ENCODE results near the gene LHX4. TPM values are rescaled to one million over a fixed set of nuclear protein-coding genes. Genes with fewer than 3 reads are reported as not detected.

LHX4 gene
- total RNA-seq, 1 donor from 2014 or later = 0.36 TPM

GRCh38 chr1:180244840-180245239 lies 14.8 kb downstream of the LHX4 start:
- FAIRE-seq (no peak), DNase-seq (ENCODE audit: low read depth) (no peak)
- Mint-ChIP-seq H3K27me3 (ENCODE audit: low read depth, unreplicated experiment) (peaks cover 46% of the 10 kb centered on the region), H3K4me3 (ENCODE audit: unreplicated experiment) (no peak overlapping the region), H3K36me3 (ENCODE audit: low read depth, unreplicated experiment) (no peaks in the 10 kb centered on the region), H3K27ac (ENCODE audit: unreplicated experiment) (no peak overlapping the region), H3K9me3 (ENCODE audit: unreplicated experiment) (peaks cover 2% of the 10 kb centered on the region), H3K4me1 (ENCODE audit: low read depth, unreplicated experiment) (peaks cover 4% of the 10 kb centered on the region)
- no peak overlapping the region for H3K4me3 ChIP-seq (ENCODE audit: insufficient read depth, low read depth, low read length)
- H2AFZ ChIP-seq (ENCODE audit: low read depth, low read length) = no peak overlapping the region
- no peak overlapping the region for H3K4me2 ChIP-seq (ENCODE audit: low read length)
- H3K27ac ChIP-seq (ENCODE audit: low read depth, low read length) = no peak overlapping the region
- peaks cover 36% of the 10 kb centered on the region for H3K27me3 ChIP-seq (ENCODE audit: insufficient read depth, low read length)
- no peaks in the 10 kb centered on the region for H3K79me2 ChIP-seq (ENCODE audit: insufficient read depth, low read length)
- peaks cover 3% of the 10 kb centered on the region for H4K20me1 ChIP-seq (ENCODE audit: insufficient read depth, low read length)
- H3K9me3 ChIP-seq (ENCODE audit: insufficient read depth, low read depth, low read length) = no peaks in the 10 kb centered on the region
- H3K4me1 ChIP-seq (ENCODE audit: insufficient read depth, low read length) = no peaks in the 10 kb centered on the region
- H3K9ac ChIP-seq (ENCODE audit: low read length) = no peak overlapping the region
- no peaks in the 10 kb centered on the region for H3K36me3 ChIP-seq (ENCODE audit: insufficient read depth, low read length)
- TF ChIP-seq, protein P1, sequence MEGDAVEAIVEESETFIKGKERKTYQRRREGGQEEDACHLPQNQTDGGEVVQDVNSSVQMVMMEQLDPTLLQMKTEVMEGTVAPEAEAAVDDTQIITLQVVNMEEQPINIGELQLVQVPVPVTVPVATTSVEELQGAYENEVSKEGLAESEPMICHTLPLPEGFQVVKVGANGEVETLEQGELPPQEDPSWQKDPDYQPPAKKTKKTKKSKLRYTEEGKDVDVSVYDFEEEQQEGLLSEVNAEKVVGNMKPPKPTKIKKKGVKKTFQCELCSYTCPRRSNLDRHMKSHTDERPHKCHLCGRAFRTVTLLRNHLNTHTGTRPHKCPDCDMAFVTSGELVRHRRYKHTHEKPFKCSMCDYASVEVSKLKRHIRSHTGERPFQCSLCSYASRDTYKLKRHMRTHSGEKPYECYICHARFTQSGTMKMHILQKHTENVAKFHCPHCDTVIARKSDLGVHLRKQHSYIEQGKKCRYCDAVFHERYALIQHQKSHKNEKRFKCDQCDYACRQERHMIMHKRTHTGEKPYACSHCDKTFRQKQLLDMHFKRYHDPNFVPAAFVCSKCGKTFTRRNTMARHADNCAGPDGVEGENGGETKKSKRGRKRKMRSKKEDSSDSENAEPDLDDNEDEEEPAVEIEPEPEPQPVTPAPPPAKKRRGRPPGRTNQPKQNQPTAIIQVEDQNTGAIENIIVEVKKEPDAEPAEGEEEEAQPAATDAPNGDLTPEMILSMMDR (IDR thresholded peaks at IDR 0.05; ENCODE audit: insufficient read depth, low read depth, low read length) = no peak
- no peak for TF ChIP-seq EZH2 (IDR thresholded peaks at IDR 0.05; ENCODE audit: insufficient read depth, low read length)

GRCh38 chr1:180246579-180246978 lies 16.5 kb downstream of the LHX4 start:
- no peaks in the 10 kb centered on the region for H3K36me3 ChIP-seq (ENCODE audit: insufficient read depth, low read length)
- H3K4me1 ChIP-seq (ENCODE audit: insufficient read depth, low read length) = peaks cover 2% of the 10 kb centered on the region
- no peaks in the 10 kb centered on the region for H3K79me2 ChIP-seq (ENCODE audit: insufficient read depth, low read length)
- H3K4me2 ChIP-seq (ENCODE audit: low read length) = no peak overlapping the region
- H3K9ac ChIP-seq (ENCODE audit: low read length) = no peak overlapping the region
- Mint-ChIP-seq H3K9me3 (ENCODE audit: unreplicated experiment) (peaks cover 2% of the 10 kb centered on the region), H3K4me1 (ENCODE audit: low read depth, unreplicated experiment) (peaks cover 11% of the 10 kb centered on the region), H3K27me3 (ENCODE audit: low read depth, unreplicated experiment) (peaks cover 29% of the 10 kb centered on the region), H3K36me3 (ENCODE audit: low read depth, unreplicated experiment) (no peaks in the 10 kb centered on the region), H3K27ac (ENCODE audit: unreplicated experiment) (no peak overlapping the region), H3K4me3 (ENCODE audit: unreplicated experiment) (no peak overlapping the region)
- DNase-seq (ENCODE audit: low read depth) (no peak), FAIRE-seq (no peak)
- H3K27ac ChIP-seq (ENCODE audit: low read depth, low read length) = no peak overlapping the region
- H3K9me3 ChIP-seq (ENCODE audit: insufficient read depth, low read depth, low read length) = no peaks in the 10 kb centered on the region
- H2AFZ ChIP-seq (ENCODE audit: low read depth, low read length) = no peak overlapping the region
- H4K20me1 ChIP-seq (ENCODE audit: insufficient read depth, low read length) = no peaks in the 10 kb centered on the region
- no peak overlapping the region for H3K4me3 ChIP-seq (ENCODE audit: insufficient read depth, low read depth, low read length)
- TF ChIP-seq, protein P1 (IDR thresholded peaks at IDR 0.05; ENCODE audit: insufficient read depth, low read depth, low read length) = no peak
- TF ChIP-seq EZH2 (IDR thresholded peaks at IDR 0.05; ENCODE audit: insufficient read depth, low read length) = no peak
- peaks cover 19% of the 10 kb centered on the region for H3K27me3 ChIP-seq (ENCODE audit: insufficient read depth, low read length)

GRCh38 chr1:180247061-180247460 lies 17.0 kb downstream of the LHX4 start:
- Mint-ChIP-seq H3K36me3 (ENCODE audit: low read depth, unreplicated experiment) (no peaks in the 10 kb centered on the region), H3K9me3 (ENCODE audit: unreplicated experiment) (peaks cover 2% of the 10 kb centered on the region), H3K4me1 (ENCODE audit: low read depth, unreplicated experiment) (peaks cover 11% of the 10 kb centered on the region), H3K27me3 (ENCODE audit: low read depth, unreplicated experiment) (peaks cover 26% of the 10 kb centered on the region), H3K4me3 (ENCODE audit: unreplicated experiment) (no peak overlapping the region), H3K27ac (ENCODE audit: unreplicated experiment) (no peak overlapping the region)
- no peaks in the 10 kb centered on the region for H3K36me3 ChIP-seq (ENCODE audit: insufficient read depth, low read length)
- no peak overlapping the region for H3K27ac ChIP-seq (ENCODE audit: low read depth, low read length)
- no peak overlapping the region for H3K9ac ChIP-seq (ENCODE audit: low read length)
- no peak for FAIRE-seq
- no peak overlapping the region for H3K4me3 ChIP-seq (ENCODE audit: insufficient read depth, low read depth, low read length)
- H2AFZ ChIP-seq (ENCODE audit: low read depth, low read length) = no peak overlapping the region
- H3K4me1 ChIP-seq (ENCODE audit: insufficient read depth, low read length) = peaks cover 2% of the 10 kb centered on the region
- H3K9me3 ChIP-seq (ENCODE audit: insufficient read depth, low read depth, low read length) = no peaks in the 10 kb centered on the region
- no peaks in the 10 kb centered on the region for H4K20me1 ChIP-seq (ENCODE audit: insufficient read depth, low read length)
- H3K27me3 ChIP-seq (ENCODE audit: insufficient read depth, low read length) = peaks cover 15% of the 10 kb centered on the region
- H3K4me2 ChIP-seq (ENCODE audit: low read length) = no peak overlapping the region
- no peak for DNase-seq (ENCODE audit: low read depth)
- H3K79me2 ChIP-seq (ENCODE audit: insufficient read depth, low read length) = no peaks in the 10 kb centered on the region
- TF ChIP-seq, protein P1 (IDR thresholded peaks at IDR 0.05; ENCODE audit: insufficient read depth, low read depth, low read length) = no peak
- no peak for TF ChIP-seq EZH2 (IDR thresholded peaks at IDR 0.05; ENCODE audit: insufficient read depth, low read length)

Data from astrocyte (in vitro differentiated cells and primary cell).